DMS53 (cell line): ENCODE data around the gene SAMD4A.
A peak's percentile ranks its signal among the peaks of the same experiment; 100 is the strongest.

Source experiments
- DNase-seq: peaks from one replicate; lab custom pipeline; 2025; lab: John Stamatoyannopoulos, UW

SAMD4A gene

GRCh38 chr14:54566410-54567223 lies at the start of gene SAMD4A:
Gene SAMD4A, plus strand, starts transcription at chr14:54567128. Its CDS starts 789 bp downstream, at chr14:54567917.
- DNase-seq: peak; percentile 89

GRCh38 chr14:54524410-54524809 lies 42.5 kb upstream of the SAMD4A start:
- DNase-seq: no peak

- DNase-seq: no peak
Observed at GRCh38 chr14:54528973-54529372, 38.0 kb upstream of the SAMD4A start.

- DNase-seq: no peak
Observed at GRCh38 chr14:54529811-54530210, 37.1 kb upstream of the SAMD4A start.

- DNase-seq: no peak
Observed at GRCh38 chr14:54532111-54533012, 34.6 kb upstream of the SAMD4A start.

- DNase-seq: no peak
Observed at GRCh38 chr14:54533100-54533499, 33.8 kb upstream of the SAMD4A start.

- DNase-seq: no peak
Observed at GRCh38 chr14:54535126-54535525, 31.8 kb upstream of the SAMD4A start.

- no peak for DNase-seq
Observed at GRCh38 chr14:54535646-54536045, 31.3 kb upstream of the SAMD4A start.

GRCh38 chr14:54537651-54538050 lies 29.3 kb upstream of the SAMD4A start:
- peak; percentile 28 for DNase-seq

- peak; percentile 15 for DNase-seq
Observed at GRCh38 chr14:54538055-54538454, 28.9 kb upstream of the SAMD4A start.

- no peak for DNase-seq
Observed at GRCh38 chr14:54547583-54547982, 19.3 kb upstream of the SAMD4A start.

GRCh38 chr14:54548491-54548890 lies 18.4 kb upstream of the SAMD4A start:
- peak; percentile 18 for DNase-seq

GRCh38 chr14:54549862-54550261 lies 17.1 kb upstream of the SAMD4A start:
- no peak for DNase-seq

GRCh38 chr14:54550514-54550913 lies 16.4 kb upstream of the SAMD4A start:
- DNase-seq: no peak

- DNase-seq: peak; percentile 5
Observed at GRCh38 chr14:54554401-54554800, 12.5 kb upstream of the SAMD4A start.

GRCh38 chr14:54555651-54556050 lies 11.3 kb upstream of the SAMD4A start:
- DNase-seq: peak; percentile 4

- no peak for DNase-seq
Observed at GRCh38 chr14:54556535-54556934, 10.4 kb upstream of the SAMD4A start.

- no peak for DNase-seq
Observed at GRCh38 chr14:54562334-54562733, 4.6 kb upstream of the SAMD4A start.

GRCh38 chr14:54564071-54564867 lies 2.7 kb upstream of the SAMD4A start:
- peak; percentile 80 for DNase-seq

GRCh38 chr14:54564868-54565784 lies 1.8 kb upstream of the SAMD4A start:
- DNase-seq: peak; percentile 98
